Measurements from ENCODE around the gene FUT7. TPM values are rescaled to one million over a fixed set of nuclear protein-coding genes. Genes with fewer than 3 reads are reported as not detected.

Gene FUT7
- total and polyA plus RNA-seq, 11 donors: 0.15 to 0.48 (median 0.17) TPM; not detected in 8

DNA sequence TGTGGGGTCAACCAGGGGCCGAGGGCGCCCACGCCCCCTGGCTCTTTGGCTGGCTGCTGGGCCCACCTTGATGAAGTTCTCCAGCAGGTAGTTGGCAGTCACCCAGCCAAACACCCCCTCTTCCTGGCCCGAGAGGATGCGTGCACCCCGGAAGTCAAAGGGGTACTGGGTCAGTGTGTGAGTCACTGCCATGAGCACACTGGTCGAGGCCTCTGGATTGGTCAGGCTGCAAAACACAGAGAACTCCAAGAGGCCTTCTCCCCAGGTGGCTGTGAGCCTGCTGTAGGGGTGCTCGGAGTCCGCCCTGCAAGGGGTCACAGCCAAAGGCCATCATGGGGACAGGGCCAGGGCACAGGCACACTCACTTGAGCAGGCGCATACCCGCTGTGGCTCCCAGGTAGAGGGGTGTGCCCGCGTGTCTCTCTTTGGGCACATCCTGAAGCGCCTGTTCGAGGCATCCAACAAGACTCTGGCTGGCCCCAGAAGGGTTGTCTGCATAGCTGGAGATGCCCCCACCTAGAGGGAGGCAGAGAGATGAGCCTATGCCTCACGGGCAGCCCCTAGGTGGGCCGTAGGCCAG lies 19.3 kb upstream of the FUT7 start:
- H3K4me1 ChIP-seq: peaks cover 15 to 53% (median 36%) of the 10 kb centered on the region in 12 donors
- ATAC-seq (no peak), DNase-seq (no peak)
- TF ChIP-seq, protein P1, sequence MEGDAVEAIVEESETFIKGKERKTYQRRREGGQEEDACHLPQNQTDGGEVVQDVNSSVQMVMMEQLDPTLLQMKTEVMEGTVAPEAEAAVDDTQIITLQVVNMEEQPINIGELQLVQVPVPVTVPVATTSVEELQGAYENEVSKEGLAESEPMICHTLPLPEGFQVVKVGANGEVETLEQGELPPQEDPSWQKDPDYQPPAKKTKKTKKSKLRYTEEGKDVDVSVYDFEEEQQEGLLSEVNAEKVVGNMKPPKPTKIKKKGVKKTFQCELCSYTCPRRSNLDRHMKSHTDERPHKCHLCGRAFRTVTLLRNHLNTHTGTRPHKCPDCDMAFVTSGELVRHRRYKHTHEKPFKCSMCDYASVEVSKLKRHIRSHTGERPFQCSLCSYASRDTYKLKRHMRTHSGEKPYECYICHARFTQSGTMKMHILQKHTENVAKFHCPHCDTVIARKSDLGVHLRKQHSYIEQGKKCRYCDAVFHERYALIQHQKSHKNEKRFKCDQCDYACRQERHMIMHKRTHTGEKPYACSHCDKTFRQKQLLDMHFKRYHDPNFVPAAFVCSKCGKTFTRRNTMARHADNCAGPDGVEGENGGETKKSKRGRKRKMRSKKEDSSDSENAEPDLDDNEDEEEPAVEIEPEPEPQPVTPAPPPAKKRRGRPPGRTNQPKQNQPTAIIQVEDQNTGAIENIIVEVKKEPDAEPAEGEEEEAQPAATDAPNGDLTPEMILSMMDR (IDR thresholded peaks at IDR 0.05): no peak
- no peak for TF ChIP-seq POLR2A (IDR thresholded peaks at IDR 0.05)
- H3K27ac ChIP-seq: no peak overlapping the region
- intact Hi-C loops (cut with DNase I): no loop called here
- 74 to 95% (median 94%) methylated on average over 7 to 17 of the region's 17 CpGs for WGBS, 4 donors
- H3K9me3 ChIP-seq: no peaks in the 10 kb centered on the region
- no peak overlapping the region for H3K4me3 ChIP-seq
- no peaks in the 10 kb centered on the region for H3K36me3 ChIP-seq
- peaks cover 5 to 82% (median 47%) of the 10 kb centered on the region in 9 donors for H3K27me3 ChIP-seq

DNA sequence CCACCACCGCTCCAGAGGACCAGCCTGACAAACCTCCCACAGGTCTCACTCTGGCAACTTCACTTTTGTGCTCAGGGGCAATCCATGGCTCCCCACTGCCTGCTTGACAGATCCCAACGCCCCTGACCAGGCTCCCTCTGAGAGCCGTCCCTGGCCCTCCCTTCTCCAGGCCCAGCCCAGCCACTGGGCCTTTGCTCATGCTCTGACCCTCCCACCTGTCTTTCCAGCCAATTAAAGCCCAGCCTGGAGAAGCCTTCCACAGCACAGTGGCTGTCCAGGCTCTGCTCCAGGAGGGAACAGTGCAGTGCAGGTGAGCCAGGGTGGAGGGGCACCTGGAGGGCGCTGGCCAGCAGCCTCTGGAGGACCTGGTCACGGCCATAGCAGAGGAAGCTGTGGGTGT lies 18.7 kb upstream of the FUT7 start:
- ATAC-seq: no peak
- TF ChIP-seq POLR2A (IDR thresholded peaks at IDR 0.05): no peak
- TF ChIP-seq, protein P1 (IDR thresholded peaks at IDR 0.05): no peak
- no peak overlapping the region for H3K27ac ChIP-seq
- no peak for DNase-seq
- 76 to 90% (median 85%) methylated on average over 5 of the region's 5 CpGs for WGBS, 4 donors
- H3K4me3 ChIP-seq: no peak overlapping the region
- peaks cover 15 to 50% (median 34%) of the 10 kb centered on the region in 12 donors for H3K4me1 ChIP-seq
- no peaks in the 10 kb centered on the region for H3K36me3 ChIP-seq
- intact Hi-C loops (cut with DNase I): no loop called here
- peaks cover 5 to 82% (median 47%) of the 10 kb centered on the region in 9 donors for H3K27me3 ChIP-seq
- no peaks in the 10 kb centered on the region for H3K9me3 ChIP-seq

DNA sequence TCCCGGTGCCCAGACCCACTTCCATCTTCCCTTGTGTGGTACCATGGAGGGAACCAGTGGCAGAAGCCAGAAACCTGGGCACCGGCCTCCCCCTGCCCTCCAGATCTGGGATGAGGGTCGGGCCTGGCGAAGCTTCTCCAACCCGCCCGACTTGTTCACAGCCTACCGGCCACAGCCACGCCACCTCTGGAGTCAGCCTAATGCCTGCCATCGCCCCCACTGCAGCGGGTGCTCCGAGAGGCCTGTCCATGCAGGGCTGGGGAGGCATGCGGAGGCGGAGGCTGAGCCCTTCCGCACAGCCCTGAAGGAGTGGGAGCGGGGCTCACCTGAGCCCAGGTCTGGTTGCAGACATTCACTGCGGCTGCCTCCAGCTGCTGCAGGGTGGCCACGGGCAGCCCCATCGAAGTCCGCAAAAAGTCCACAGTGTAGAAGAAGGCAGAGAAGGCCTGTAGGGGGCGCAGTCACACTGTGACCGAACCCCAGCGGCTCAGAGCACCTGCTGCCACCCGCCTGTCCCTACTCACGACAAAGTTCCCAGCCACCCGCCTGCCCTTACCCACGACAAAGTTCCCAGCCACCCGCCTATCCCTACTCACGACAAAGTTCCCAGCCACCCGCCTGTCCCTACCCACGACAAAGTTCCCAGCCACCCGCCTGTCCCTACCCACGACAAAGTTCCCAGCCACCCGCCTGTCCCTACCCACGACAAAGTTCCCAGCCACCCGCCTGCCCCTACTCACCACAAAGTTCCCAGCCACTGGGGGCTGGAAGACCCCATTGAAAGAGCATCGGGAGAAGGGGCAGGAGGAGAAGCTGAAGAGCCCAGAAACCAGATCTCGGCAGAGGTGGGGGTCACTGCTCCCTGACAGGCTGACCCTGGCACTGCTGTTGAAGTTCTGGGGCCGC lies 17.9 kb upstream of the FUT7 start:
- Histone ChIP-seq H3K9me3 (no peaks in the 10 kb centered on the region), H3K36me3 (no peaks in the 10 kb centered on the region), H3K4me1 (peaks cover 8 to 50% (median 32%) of the 10 kb centered on the region in 12 donors), H3K27me3 (peaks cover 5 to 84% (median 47%) of the 10 kb centered on the region in 9 donors), H3K4me3 (no peak overlapping the region), H3K27ac (no peak overlapping the region)
- ATAC-seq: peak; percentile 4 to 28 (median 14)
- TF ChIP-seq, protein P1 (IDR thresholded peaks at IDR 0.05): peak; percentile 29 to 65 (median 50)
- TF ChIP-seq POLR2A (IDR thresholded peaks at IDR 0.05): no peak
- intact Hi-C loops (cut with DNase I): loop anchor here in 3 of 10 donors (2.0 kb wide), 2 partner anchors 15 to 17 kb away; no protein-coding TSS in a partner anchor
- WGBS, 4 donors: 48 to 60% (median 50%) methylated on average over 21 to 38 of the region's 38 CpGs
- peak in 2 of 5 donors; percentile 66 to 67 for DNase-seq
